Upper lobe of left lung (tissue), 4 donors: Measurements from ENCODE around the gene G6PC3.
A peak's percentile ranks its signal among the peaks of the same experiment; 100 is the strongest.

ENCODE experiments used
- CTCF ChIP-seq, 6 experiments: fragments of 450-650 bp in 4 of 6; fragments of 200-600 bp in 2 of 6; sonication (generic) in 2 of 6; IDR thresholded peaks; one replicate each; pipeline ENCODE4 v1.5.1; 2016 to 2019; ENCODE audit warnings: antibody characterized with exemption in 6 of 6
- EP300 ChIP-seq, 4 donors: sonication (generic); formaldehyde crosslinking; IDR thresholded peaks; one replicate each; pipeline ENCODE4 v1.5.1; 2017; ENCODE audit warnings: antibody characterized with exemption in 4 of 4, control low read depth in 2 of 4
- POLR2A ChIP-seq, 4 donors: fragments of 450-650 bp; IDR thresholded peaks; one replicate each; pipeline ENCODE4 v1.5.1; 2016 to 2017; ENCODE audit warnings: antibody characterized with exemption in 4 of 4, mild to moderate bottlenecking in 2 of 4
- POLR2AphosphoS5 ChIP-seq, 2 donors: sonication (generic); formaldehyde crosslinking; IDR thresholded peaks; one replicate each; pipeline ENCODE4 v1.5.1; 2017; ENCODE audit warnings: antibody characterized with exemption in 2 of 2

GRCh38 chr17:44115585-44116415, 45.3 kb downstream of the G6PC3 start:
- TF ChIP-seq CTCF (IDR thresholded peaks at IDR 0.05) (peak; percentile 57 to 72 (median 67)), POLR2AphosphoS5 (IDR thresholded peaks at IDR 0.05) (no peak), POLR2A (IDR thresholded peaks at IDR 0.05) (no peak), EP300 (IDR thresholded peaks at IDR 0.05) (no peak)
